B cell (primary cell): Measurements from ENCODE around the gene TBC1D9B. TPM values are rescaled to one million over a fixed set of nuclear protein-coding genes. Genes with fewer than 3 reads are reported as not detected.

ENCODE experiments used
- ATAC-seq: fragments of 200-7000 bp; cut with Tn5 transposase; one replicate; pipeline ENCODE4 v1.10.0; 2021; ENCODE audit warnings: low read depth, mild to moderate bottlenecking, moderate number of reproducible peaks, moderate library complexity
- CTCF ChIA-PET: fragments of 350-600 bp; sonication (Branson Sonifier 250); formaldehyde crosslinking; loops from one replicate; lab custom pipeline; 2021; ENCODE audit warnings: antibody characterized with exemption, inconsistent platforms; lab: Charles Lee
- POLR2A ChIA-PET: fragments of 350-600 bp; sonication (Branson Sonifier 250); formaldehyde crosslinking; loops from one replicate; lab custom pipeline; 2021; ENCODE audit warnings: antibody characterized with exemption; lab: Charles Lee
- DNase-seq: peaks from one replicate; pipeline ENCODE4 v3.0.0; 2013
- H2AFZ ChIP-seq: 2 replicates; pipeline ENCODE4 v1.6.1; 2012; ENCODE audit warnings: mild to moderate bottlenecking, low read depth, low read length; ENCODE audit not compliant: insufficient read depth, poor library complexity, severe bottlenecking
- H3K27ac ChIP-seq, 2 donors: 1 replicate in 1 of 2; 2 replicates in 1 of 2; pipeline ENCODE4 v1.5.1; 2012 to 2013; ENCODE audit warnings: low read length in 2 of 2, mild to moderate bottlenecking in 2 of 2, moderate library complexity in 1 of 2
- H3K27me3 ChIP-seq, 4 experiments: fragments of 200-600 bp in 1 of 4; sonication (generic) in 1 of 4; replicated peaks in 1 of 4; 1 replicate in 2 of 4; 2 replicates in 2 of 4; pipeline versions ENCODE4 v1.6.1 to v1.7.0; 2013 to 2016; ENCODE audit warnings: low read length in 3 of 4, mild to moderate bottlenecking in 2 of 4, mixed read lengths in 1 of 4, moderate library complexity in 1 of 4; ENCODE audit not compliant: insufficient read depth in 4 of 4, control insufficient read depth in 3 of 4; ENCODE audit errors: control extremely low read depth in 1 of 4
- H3K36me3 ChIP-seq, 2 experiments: replicated peaks in 1 of 2; 1 replicate in 1 of 2; 2 replicates in 1 of 2; pipeline versions ENCODE4 v1.6.1 to v1.7.1; 2013; ENCODE audit warnings: low read length in 1 of 2; ENCODE audit not compliant: insufficient read depth in 2 of 2, control insufficient read depth in 1 of 2; ENCODE audit errors: control extremely low read depth in 1 of 2, extremely low read depth in 1 of 2
- H3K4me1 ChIP-seq, 2 donors: fragments of 200-600 bp in 1 of 2; sonication (generic) in 1 of 2; 1 replicate in 1 of 2; 2 replicates in 1 of 2; pipeline versions ENCODE4 v1.5.1 to v1.6.1; 2013 to 2017; ENCODE audit warnings: low read length in 2 of 2; ENCODE audit not compliant: control insufficient read depth in 2 of 2, insufficient read depth in 2 of 2
- H3K4me2 ChIP-seq: replicated peaks from 2 replicates; pipeline ENCODE3; 2012; ENCODE audit warnings: mild to moderate bottlenecking, low read depth, low read length; ENCODE audit not compliant: poor library complexity, severe bottlenecking
- H3K4me3 ChIP-seq, 5 experiments: fragments of 200-600 bp in 1 of 5; sonication (generic) in 1 of 5; 1 replicate in 3 of 5; 2 replicates in 2 of 5; pipeline versions ENCODE4 v1.5.1 to v1.7.0; 2011 to 2016; ENCODE audit warnings: low read length in 4 of 5, mild to moderate bottlenecking in 4 of 5, low read depth in 2 of 5, control low read depth in 1 of 5, moderate library complexity in 1 of 5; ENCODE audit not compliant: insufficient read depth in 1 of 5; ENCODE audit errors: control extremely low read depth in 1 of 5, extremely low read depth in 1 of 5
- H3K79me2 ChIP-seq: fragments of 200-600 bp; sonication (generic); one replicate; pipeline ENCODE4 v1.6.0; 2016; ENCODE audit warnings: low read length; ENCODE audit not compliant: control insufficient read depth, insufficient read depth
- H3K9ac ChIP-seq: fragments of 200-600 bp; sonication (generic); 2 replicates; pipeline ENCODE4 v1.6.1; 2017; ENCODE audit warnings: mild to moderate bottlenecking, low read length, moderate library complexity
- H3K9me3 ChIP-seq, 3 donors: one replicate each; pipeline versions ENCODE4 v1.6.1 to v1.7.1; 2013; ENCODE audit warnings: low read length in 2 of 3; ENCODE audit not compliant: control insufficient read depth in 2 of 3, insufficient read depth in 1 of 3; ENCODE audit errors: control extremely low read depth in 1 of 3
- H4K20me1 ChIP-seq: 2 replicates; pipeline ENCODE4 v1.6.0; 2012; ENCODE audit warnings: mild to moderate bottlenecking, low read length; ENCODE audit not compliant: insufficient read depth, control insufficient read depth, poor library complexity, severe bottlenecking
- H3K27ac Mint-ChIP-seq: one replicate; pipeline ENCODE4 v1.8.0; 2021; ENCODE audit warnings: mixed read lengths
- H3K27me3 Mint-ChIP-seq: one replicate; pipeline ENCODE4 v1.8.0; 2021; ENCODE audit warnings: mixed read lengths
- H3K4me1 Mint-ChIP-seq: one replicate; pipeline ENCODE4 v1.8.0; 2021; ENCODE audit warnings: mixed read lengths
- H3K4me3 Mint-ChIP-seq: one replicate; pipeline ENCODE4 v1.8.0; 2021; ENCODE audit warnings: mixed read lengths
- H3K9me3 Mint-ChIP-seq: one replicate; pipeline ENCODE4 v1.8.0; 2022; ENCODE audit warnings: mixed read lengths; ENCODE audit not compliant: insufficient read depth
- CTCF ChIP-seq: fragments of 200-600 bp; IDR thresholded peaks from one replicate; pipeline ENCODE4 v1.8.0; 2022; ENCODE audit warnings: antibody characterized with exemption, mild to moderate bottlenecking
- EZH2 ChIP-seq: IDR thresholded peaks from 2 replicates; pipeline ENCODE4 v1.6.1; 2012; ENCODE audit warnings: borderline replicate concordance, low read depth, mild to moderate bottlenecking, moderate library complexity, low read length; ENCODE audit not compliant: insufficient read depth, poor library complexity, severe bottlenecking
- WGBS: methylation state at CpG from one replicate; pipeline ENCODE4 v1.1.5; 2013; ENCODE audit warnings: missing lambda C conversion rate; ENCODE audit not compliant: insufficient coverage; 5-methylcytosine and 5-hydroxymethylcytosine counted together
- intact Hi-C: fragments of 100-400 bp; cut with micrococcal nuclease; formaldehyde crosslinking; loops from one replicate; pipeline ENCODE4 v1.10.0; 2022
- polyA plus RNA-seq: library from polyadenylated mRNA; depleted of rRNA; stranded (reverse); fragments of >200 nt; gene quantifications from 2 replicates; pipeline ENCODE4 v1.2.3, GENCODE V29; 2012
- total RNA-seq, 2 donors: library from RNA; stranded (reverse); fragments of 120-200 nt in 1 of 2; gene quantifications; 1 replicate in 1 of 2; 2 replicates in 1 of 2; pipeline versions ENCODE4 v1.2.3 to v1.2.4, GENCODE V29; 2013 to 2022

TBC1D9B gene
- total and polyA plus RNA-seq, 2 donors (not counting 1 experiment from before 2014, with no cell fraction given), result 143 to 144 TPM

DNA sequence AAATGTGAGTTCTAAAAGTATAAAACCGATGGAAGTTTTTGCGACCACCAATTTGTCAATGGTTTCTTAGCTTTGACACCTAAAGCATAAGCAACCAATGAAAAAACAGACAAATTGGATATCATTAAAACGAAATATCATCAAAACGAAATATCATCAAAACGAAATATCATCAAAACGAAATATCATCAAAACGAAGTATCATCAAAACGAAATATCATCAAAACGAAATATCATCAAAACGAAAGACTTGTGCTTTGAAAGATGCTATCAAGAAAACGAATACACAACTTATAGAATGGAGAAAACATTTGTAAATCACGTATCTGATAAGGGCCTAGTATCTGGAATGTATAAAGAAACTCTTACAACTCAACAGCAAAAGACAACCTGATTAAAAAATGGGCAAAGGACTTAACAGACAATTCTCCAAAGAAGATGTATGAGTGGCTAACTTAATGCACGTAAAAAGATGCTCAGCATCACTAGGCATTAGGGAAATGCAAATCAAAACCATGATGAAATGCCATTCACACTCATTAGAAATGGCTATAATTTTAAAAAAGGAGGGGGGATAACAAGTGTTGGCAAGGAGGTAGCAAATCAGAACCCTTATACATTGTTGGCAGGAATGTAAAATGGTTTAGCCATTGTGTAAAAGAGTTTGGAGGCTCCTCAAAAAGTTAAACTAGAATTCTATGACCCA, 29.4 kb upstream of the TBC1D9B start:
- Histone ChIP-seq H3K27me3 (no peaks in the 10 kb centered on the region), H3K4me2 (no peak overlapping the region), H2AFZ (no peak overlapping the region), H3K4me1 (no peaks in the 10 kb centered on the region), H3K79me2 (no peaks in the 10 kb centered on the region), H3K9ac (no peak overlapping the region), H3K4me3 (no peak overlapping the region), H4K20me1 (no peaks in the 10 kb centered on the region), H3K27ac (no peak overlapping the region), H3K9me3 (no peaks in the 10 kb centered on the region), H3K36me3 (no peaks in the 10 kb centered on the region)
- no peaks in the 10 kb centered on the region for H3K4me1 Mint-ChIP-seq
- peaks cover 6% of the 10 kb centered on the region for H3K27me3 Mint-ChIP-seq
- no peak overlapping the region for H3K27ac Mint-ChIP-seq
- DNase-seq, result no peak
- CTCF ChIA-PET, result interaction anchor here (1.3 kb wide), 1 partner anchor 21 kb away, joined by 3 read pairs; no protein-coding TSS in a partner anchor
- H3K4me3 Mint-ChIP-seq, result no peak overlapping the region
- intact Hi-C loops, result no loop called here
- POLR2A ChIA-PET, result no interaction called here
- no peaks in the 10 kb centered on the region for H3K9me3 Mint-ChIP-seq
- no peak for ATAC-seq
- TF ChIP-seq EZH2 (no peak), CTCF (no peak)
- 100% methylated on average over 2 of the region's 13 CpGs for WGBS

DNA sequence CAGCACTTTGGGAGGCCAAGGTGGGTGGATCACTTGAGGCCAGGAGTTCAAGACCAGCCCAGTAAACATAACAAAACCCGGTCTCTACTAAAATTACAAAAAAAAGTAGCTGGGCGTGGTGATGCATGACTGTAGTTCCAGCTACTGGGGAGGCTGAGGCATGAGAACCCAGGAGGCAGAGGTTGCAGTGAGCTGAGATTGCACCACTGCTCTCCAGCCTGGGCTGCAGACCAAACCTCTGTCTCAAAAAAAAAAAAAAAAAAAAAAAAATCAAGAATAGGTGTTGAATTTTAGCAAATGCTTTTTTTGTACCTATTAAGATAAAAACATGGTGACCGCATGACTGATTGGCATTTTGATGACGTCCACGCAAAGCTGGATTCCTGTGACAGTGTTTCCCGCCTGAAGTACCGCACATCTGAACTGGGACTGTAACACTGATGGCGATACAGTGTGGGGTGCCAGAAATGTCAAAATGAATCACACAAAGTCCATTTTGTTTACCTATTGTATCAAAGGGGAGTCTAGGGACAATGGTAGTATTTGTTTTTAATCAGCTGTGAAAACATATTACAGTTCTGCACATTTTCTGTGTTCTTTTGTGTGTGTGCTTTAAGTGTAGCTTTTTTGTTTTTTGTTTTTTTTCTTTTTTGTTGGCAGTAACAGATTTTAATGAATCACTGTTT, 23.2 kb upstream of the TBC1D9B start:
- Histone ChIP-seq H2AFZ (no peak overlapping the region), H3K4me1 (no peaks in the 10 kb centered on the region), H3K79me2 (no peaks in the 10 kb centered on the region), H3K36me3 (no peaks in the 10 kb centered on the region), H3K27me3 (no peaks in the 10 kb centered on the region), H3K4me3 (no peak overlapping the region), H3K27ac (no peak overlapping the region), H4K20me1 (no peaks in the 10 kb centered on the region), H3K9ac (no peak overlapping the region), H3K9me3 (no peaks in the 10 kb centered on the region), H3K4me2 (no peak overlapping the region)
- TF ChIP-seq EZH2 (no peak), CTCF (no peak)
- intact Hi-C loops, result no loop called here
- WGBS, result 100% methylated on average over 1 of the region's 8 CpGs
- ChIA-PET POLR2A (no interaction called here), CTCF (interaction anchor here (0.7 kb wide), 1 partner anchor 140 kb away, joined by 4 read pairs; no protein-coding TSS in a partner anchor)
- DNase-seq (no peak), ATAC-seq (no peak)
- Mint-ChIP-seq H3K4me3 (no peak overlapping the region), H3K4me1 (no peaks in the 10 kb centered on the region), H3K27ac (no peak overlapping the region), H3K27me3 (peaks cover 3% of the 10 kb centered on the region), H3K9me3 (no peaks in the 10 kb centered on the region)
